Mesenchymal stem cell (in vitro differentiated cells and primary cell): ENCODE measurements around the gene ARHGAP42.

ENCODE experiments used
- DNase-seq: peaks from one replicate; pipeline ENCODE4 v3.0.0-alpha.2; 2013
- H2AFZ ChIP-seq: one replicate; pipeline ENCODE4 v1.6.1; 2013; ENCODE audit warnings: low read depth, mild to moderate bottlenecking, control low read depth, inconsistent platforms, low read length, moderate library complexity
- H2AK5ac ChIP-seq: 2 replicates; pipeline ENCODE4 v1.6.1; 2013; ENCODE audit warnings: low read length, moderate library complexity, mild to moderate bottlenecking, inconsistent platforms; ENCODE audit not compliant: severe bottlenecking
- H2BK120ac ChIP-seq: one replicate; pipeline ENCODE4 v1.6.1; 2013; ENCODE audit warnings: low read depth, mild to moderate bottlenecking, inconsistent platforms, low read length, moderate library complexity
- H2BK12ac ChIP-seq, 2 experiments: one replicate each; pipeline ENCODE4 v1.6.1; 2013; ENCODE audit warnings: inconsistent platforms in 2 of 2, low read length in 2 of 2, mild to moderate bottlenecking in 2 of 2, moderate library complexity in 2 of 2, control low read depth in 1 of 2
- H2BK15ac ChIP-seq: one replicate; pipeline ENCODE4 v1.6.1; 2013; ENCODE audit warnings: mild to moderate bottlenecking, low read depth, inconsistent platforms; ENCODE audit not compliant: poor library complexity, severe bottlenecking
- H2BK5ac ChIP-seq: 2 replicates; pipeline ENCODE4 v1.6.1; 2013; ENCODE audit warnings: low read depth, mild to moderate bottlenecking, low read length, control low read depth, inconsistent platforms; ENCODE audit not compliant: poor library complexity, severe bottlenecking
- H3K14ac ChIP-seq, 2 experiments: one replicate each; pipeline ENCODE4 v1.6.1; 2013; ENCODE audit warnings: inconsistent platforms in 2 of 2, low read length in 2 of 2, control low read depth in 1 of 2, mild to moderate bottlenecking in 1 of 2, moderate library complexity in 1 of 2
- H3K18ac ChIP-seq, 2 experiments: one replicate each; pipeline ENCODE4 v1.6.1; 2013; ENCODE audit warnings: inconsistent platforms in 2 of 2, low read length in 2 of 2, control low read depth in 1 of 2, low read depth in 1 of 2, mild to moderate bottlenecking in 1 of 2
- H3K23ac ChIP-seq, 2 experiments: one replicate each; pipeline ENCODE4 v1.6.1; 2013; ENCODE audit warnings: inconsistent platforms in 2 of 2, low read length in 2 of 2, mild to moderate bottlenecking in 2 of 2, moderate library complexity in 2 of 2, control low read depth in 1 of 2
- H3K27ac ChIP-seq: 2 replicates; pipeline ENCODE4 v1.5.1; 2013; ENCODE audit warnings: mild to moderate bottlenecking, moderate library complexity, low read length, control low read depth, inconsistent platforms; ENCODE audit not compliant: poor library complexity, severe bottlenecking
- H3K27me3 ChIP-seq, 2 experiments: 2 replicates each; pipeline versions ENCODE4 v1.6.1 to v1.7.0; 2013; ENCODE audit warnings: low read length in 2 of 2, mild to moderate bottlenecking in 2 of 2, moderate library complexity in 2 of 2, control low read depth in 1 of 2, inconsistent platforms in 1 of 2; ENCODE audit not compliant: control insufficient read depth in 1 of 2, insufficient read depth in 1 of 2
- H3K36me3 ChIP-seq, 2 experiments: 2 replicates each; pipeline versions ENCODE4 v1.6.1 to v1.7.0; 2013; ENCODE audit warnings: low read length in 2 of 2, control low read depth in 1 of 2, inconsistent platforms in 1 of 2, low read depth in 1 of 2, mild to moderate bottlenecking in 1 of 2; ENCODE audit not compliant: insufficient read depth in 2 of 2, control insufficient read depth in 1 of 2
- H3K4ac ChIP-seq, 2 experiments: one replicate each; pipeline ENCODE4 v1.6.1; 2013; ENCODE audit warnings: inconsistent platforms in 2 of 2, low read length in 2 of 2, mild to moderate bottlenecking in 2 of 2, moderate library complexity in 2 of 2, control low read depth in 1 of 2, low read depth in 1 of 2
- H3K4me1 ChIP-seq: 2 replicates; pipeline ENCODE4 v1.6.1; 2013; ENCODE audit warnings: low read depth, low read length, control low read depth; ENCODE audit not compliant: control insufficient read depth, insufficient read depth
- H3K4me2 ChIP-seq: 2 replicates; pipeline ENCODE4 v1.6.1; 2013; ENCODE audit warnings: low read length, mild to moderate bottlenecking, inconsistent platforms; ENCODE audit not compliant: poor library complexity, severe bottlenecking
- H3K4me3 ChIP-seq, 2 experiments: 2 replicates each; pipeline versions ENCODE4 v1.5.1 to v1.7.0; 2013; ENCODE audit warnings: low read length in 2 of 2, mild to moderate bottlenecking in 2 of 2, control low read depth in 1 of 2, low read depth in 1 of 2; ENCODE audit not compliant: insufficient read depth in 1 of 2
- H3K79me1 ChIP-seq: replicated peaks from 2 replicates; pipeline ENCODE4 v1.6.1; 2013; ENCODE audit warnings: mild to moderate bottlenecking, control low read depth, low read length, inconsistent platforms; ENCODE audit not compliant: poor library complexity, severe bottlenecking
- H3K9ac ChIP-seq: 2 replicates; pipeline ENCODE4 v1.7.0; 2013; ENCODE audit warnings: mild to moderate bottlenecking, low read length, moderate library complexity
- H3K9me3 ChIP-seq: 2 replicates; pipeline ENCODE4 v1.7.0; 2013; ENCODE audit warnings: mild to moderate bottlenecking, low read length; ENCODE audit not compliant: control insufficient read depth
- H4K8ac ChIP-seq: one replicate; pipeline ENCODE4 v1.6.1; 2013; ENCODE audit warnings: inconsistent platforms, mild to moderate bottlenecking, low read length, moderate library complexity
- H4K91ac ChIP-seq: one replicate; pipeline ENCODE4 v1.6.1; 2013; ENCODE audit warnings: mild to moderate bottlenecking, low read length, inconsistent platforms
- WGBS: methylation state at CpG from one replicate; pipeline ENCODE4 v1.1.7; 2013; ENCODE audit warnings: mixed read lengths; 5-methylcytosine and 5-hydroxymethylcytosine counted together

ARHGAP42 gene

GRCh38 chr11:100941033-100941432, 253.9 kb downstream of the ARHGAP42 start:
- no peaks in the 10 kb centered on the region for H3K27me3 ChIP-seq
- H3K9me3 ChIP-seq, result no peaks in the 10 kb centered on the region
- H3K27ac ChIP-seq, result no peak overlapping the region
- H3K36me3 ChIP-seq, result peaks cover 0 to 3% of the 10 kb centered on the region in 2 experiments
- H2BK5ac ChIP-seq, result no peak overlapping the region
- no peak for DNase-seq
- no peak overlapping the region for H2BK12ac ChIP-seq
- no peak overlapping the region for H2BK120ac ChIP-seq
- no peak overlapping the region for H2BK15ac ChIP-seq
- H3K4ac ChIP-seq, result no peak overlapping the region
- H3K23ac ChIP-seq, result no peak overlapping the region
- no peak overlapping the region for H2AK5ac ChIP-seq
- peak overlapping the region in 1 of 2 experiments; percentile 1 for H3K18ac ChIP-seq
- no peak overlapping the region for H3K9ac ChIP-seq
- 97% methylated on average over 2 of the region's 2 CpGs for WGBS
- H3K4me2 ChIP-seq, result no peak overlapping the region
- no peak overlapping the region for H4K8ac ChIP-seq
- H3K14ac ChIP-seq, result no peak overlapping the region
- no peaks in the 10 kb centered on the region for H3K4me1 ChIP-seq
- no peak overlapping the region for H4K91ac ChIP-seq
- H2AFZ ChIP-seq, result no peak overlapping the region
- H3K79me1 ChIP-seq, result peaks cover 8% of the 10 kb centered on the region
- H3K4me3 ChIP-seq, result no peak overlapping the region

GRCh38 chr11:100942016-100942415, 254.9 kb downstream of the ARHGAP42 start:
- 88% methylated on average over 4 of the region's 4 CpGs for WGBS
- no peak overlapping the region for H2BK15ac ChIP-seq
- H2AFZ ChIP-seq, result no peak overlapping the region
- no peak overlapping the region for H2AK5ac ChIP-seq
- peaks cover 7% of the 10 kb centered on the region for H3K79me1 ChIP-seq
- DNase-seq, result peak; percentile 18
- H3K27ac ChIP-seq, result no peak overlapping the region
- no peaks in the 10 kb centered on the region for H3K4me1 ChIP-seq
- H3K4me2 ChIP-seq, result no peak overlapping the region
- H2BK5ac ChIP-seq, result no peak overlapping the region
- no peak overlapping the region for H3K4ac ChIP-seq
- H3K27me3 ChIP-seq, result no peaks in the 10 kb centered on the region
- no peak overlapping the region for H3K4me3 ChIP-seq
- no peak overlapping the region for H3K23ac ChIP-seq
- no peak overlapping the region for H4K91ac ChIP-seq
- no peak overlapping the region for H3K9ac ChIP-seq
- H3K9me3 ChIP-seq, result no peaks in the 10 kb centered on the region
- no peak overlapping the region for H2BK120ac ChIP-seq
- H3K36me3 ChIP-seq, result no peaks in the 10 kb centered on the region
- H3K18ac ChIP-seq, result no peak overlapping the region
- no peak overlapping the region for H3K14ac ChIP-seq
- H4K8ac ChIP-seq, result no peak overlapping the region
- H2BK12ac ChIP-seq, result no peak overlapping the region

GRCh38 chr11:100948936-100949335, 261.8 kb downstream of the ARHGAP42 start:
- no peak overlapping the region for H2AFZ ChIP-seq
- H2BK120ac ChIP-seq, result no peak overlapping the region
- H3K4me2 ChIP-seq, result no peak overlapping the region
- no peak for DNase-seq
- no peak overlapping the region for H3K4ac ChIP-seq
- no peak overlapping the region for H3K9ac ChIP-seq
- H3K27ac ChIP-seq, result no peak overlapping the region
- no peak overlapping the region for H3K23ac ChIP-seq
- no peaks in the 10 kb centered on the region for H3K36me3 ChIP-seq
- no peak overlapping the region for H3K4me3 ChIP-seq
- no peak overlapping the region for H2BK5ac ChIP-seq
- no peak overlapping the region for H2BK15ac ChIP-seq
- H4K91ac ChIP-seq, result no peak overlapping the region
- 96% methylated on average over 1 of the region's 2 CpGs for WGBS
- no peak overlapping the region for H2AK5ac ChIP-seq
- no peak overlapping the region for H4K8ac ChIP-seq
- no peaks in the 10 kb centered on the region for H3K9me3 ChIP-seq
- no peaks in the 10 kb centered on the region for H3K27me3 ChIP-seq
- H2BK12ac ChIP-seq, result no peak overlapping the region
- H3K14ac ChIP-seq, result no peak overlapping the region
- peaks cover 2% of the 10 kb centered on the region for H3K79me1 ChIP-seq
- H3K18ac ChIP-seq, result no peak overlapping the region
- H3K4me1 ChIP-seq, result peaks cover 2% of the 10 kb centered on the region

- DNase-seq, result no peak
- WGBS, result 92% methylated on average over 2 of the region's 2 CpGs
- Histone ChIP-seq H2AFZ (no peak overlapping the region), H3K4me3 (no peak overlapping the region), H4K8ac (peak overlapping the region; percentile 49), H3K36me3 (no peaks in the 10 kb centered on the region), H3K27me3 (no peaks in the 10 kb centered on the region), H4K91ac (no peak overlapping the region), H3K9ac (no peak overlapping the region), H2BK15ac (no peak overlapping the region), H2BK5ac (no peak overlapping the region), H3K79me1 (peaks cover 2% of the 10 kb centered on the region), H2AK5ac (no peak overlapping the region), H2BK120ac (no peak overlapping the region), H3K27ac (no peak overlapping the region), H3K4ac (no peak overlapping the region), H3K4me1 (peaks cover 2% of the 10 kb centered on the region), H3K9me3 (no peaks in the 10 kb centered on the region), H2BK12ac (no peak overlapping the region), H3K23ac (no peak overlapping the region), H3K14ac (no peak overlapping the region), H3K4me2 (no peak overlapping the region), H3K18ac (no peak overlapping the region)
Observed at GRCh38 chr11:100949443-100949842, 262.4 kb downstream of the ARHGAP42 start.
